ENCODE measurements around the gene ABCA6.

DNA sequence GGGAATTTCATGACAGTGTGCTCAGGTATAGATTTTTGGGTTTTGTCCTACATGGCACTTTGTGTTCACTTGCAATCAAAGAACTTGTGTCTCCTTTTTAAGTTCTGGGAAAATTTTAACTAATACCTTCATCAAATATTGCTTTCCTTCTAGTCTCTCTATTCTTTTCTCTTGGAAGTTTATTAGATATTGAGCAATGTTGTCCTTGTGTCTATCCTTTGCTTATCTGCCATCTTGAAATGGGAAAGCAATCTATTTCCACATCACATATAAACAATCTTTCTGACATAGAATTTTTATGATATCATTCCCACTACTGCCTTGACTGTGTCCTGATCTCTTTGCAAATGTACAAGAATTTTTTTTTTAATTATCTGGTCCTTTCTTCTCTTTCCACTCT is 76.6 kb downstream of the ABCA6 start:
- TF ChIP-seq, protein P1, sequence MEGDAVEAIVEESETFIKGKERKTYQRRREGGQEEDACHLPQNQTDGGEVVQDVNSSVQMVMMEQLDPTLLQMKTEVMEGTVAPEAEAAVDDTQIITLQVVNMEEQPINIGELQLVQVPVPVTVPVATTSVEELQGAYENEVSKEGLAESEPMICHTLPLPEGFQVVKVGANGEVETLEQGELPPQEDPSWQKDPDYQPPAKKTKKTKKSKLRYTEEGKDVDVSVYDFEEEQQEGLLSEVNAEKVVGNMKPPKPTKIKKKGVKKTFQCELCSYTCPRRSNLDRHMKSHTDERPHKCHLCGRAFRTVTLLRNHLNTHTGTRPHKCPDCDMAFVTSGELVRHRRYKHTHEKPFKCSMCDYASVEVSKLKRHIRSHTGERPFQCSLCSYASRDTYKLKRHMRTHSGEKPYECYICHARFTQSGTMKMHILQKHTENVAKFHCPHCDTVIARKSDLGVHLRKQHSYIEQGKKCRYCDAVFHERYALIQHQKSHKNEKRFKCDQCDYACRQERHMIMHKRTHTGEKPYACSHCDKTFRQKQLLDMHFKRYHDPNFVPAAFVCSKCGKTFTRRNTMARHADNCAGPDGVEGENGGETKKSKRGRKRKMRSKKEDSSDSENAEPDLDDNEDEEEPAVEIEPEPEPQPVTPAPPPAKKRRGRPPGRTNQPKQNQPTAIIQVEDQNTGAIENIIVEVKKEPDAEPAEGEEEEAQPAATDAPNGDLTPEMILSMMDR (tag by site-specific recombination; IDR thresholded peaks at IDR 0.05): no peak
- TF ChIP-seq, protein P2, sequence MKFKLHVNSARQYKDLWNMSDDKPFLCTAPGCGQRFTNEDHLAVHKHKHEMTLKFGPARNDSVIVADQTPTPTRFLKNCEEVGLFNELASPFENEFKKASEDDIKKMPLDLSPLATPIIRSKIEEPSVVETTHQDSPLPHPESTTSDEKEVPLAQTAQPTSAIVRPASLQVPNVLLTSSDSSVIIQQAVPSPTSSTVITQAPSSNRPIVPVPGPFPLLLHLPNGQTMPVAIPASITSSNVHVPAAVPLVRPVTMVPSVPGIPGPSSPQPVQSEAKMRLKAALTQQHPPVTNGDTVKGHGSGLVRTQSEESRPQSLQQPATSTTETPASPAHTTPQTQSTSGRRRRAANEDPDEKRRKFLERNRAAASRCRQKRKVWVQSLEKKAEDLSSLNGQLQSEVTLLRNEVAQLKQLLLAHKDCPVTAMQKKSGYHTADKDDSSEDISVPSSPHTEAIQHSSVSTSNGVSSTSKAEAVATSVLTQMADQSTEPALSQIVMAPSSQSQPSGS (tag by site-specific recombination; IDR thresholded peaks at IDR 0.05; ENCODE audit: low read depth): no peak
- TF ChIP-seq, protein P3, sequence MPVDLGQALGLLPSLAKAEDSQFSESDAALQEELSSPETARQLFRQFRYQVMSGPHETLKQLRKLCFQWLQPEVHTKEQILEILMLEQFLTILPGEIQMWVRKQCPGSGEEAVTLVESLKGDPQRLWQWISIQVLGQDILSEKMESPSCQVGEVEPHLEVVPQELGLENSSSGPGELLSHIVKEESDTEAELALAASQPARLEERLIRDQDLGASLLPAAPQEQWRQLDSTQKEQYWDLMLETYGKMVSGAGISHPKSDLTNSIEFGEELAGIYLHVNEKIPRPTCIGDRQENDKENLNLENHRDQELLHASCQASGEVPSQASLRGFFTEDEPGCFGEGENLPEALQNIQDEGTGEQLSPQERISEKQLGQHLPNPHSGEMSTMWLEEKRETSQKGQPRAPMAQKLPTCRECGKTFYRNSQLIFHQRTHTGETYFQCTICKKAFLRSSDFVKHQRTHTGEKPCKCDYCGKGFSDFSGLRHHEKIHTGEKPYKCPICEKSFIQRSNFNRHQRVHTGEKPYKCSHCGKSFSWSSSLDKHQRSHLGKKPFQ (tag by site-specific recombination; IDR thresholded peaks at IDR 0.05): no peak
